Activated B cell treated with CpG ODN at 0.5 μM for 24 hours (primary cell): ENCODE data around the gene HTR7. TPM values are rescaled to one million over a fixed set of nuclear protein-coding genes. Genes with fewer than 3 reads are reported as not detected.

Experiments used
- ATAC-seq: fragments of 200-7000 bp; cut with Tn5 transposase; one replicate; pipeline ENCODE4 v1.10.0; 2021; ENCODE audit warnings: low read depth, mild to moderate bottlenecking, moderate library complexity
- CTCF ChIA-PET: fragments of 350-600 bp; sonication (Branson Sonifier 250); formaldehyde crosslinking; loops from one replicate; lab custom pipeline; 2021; ENCODE audit warnings: antibody characterized with exemption; lab: Charles Lee
- POLR2A ChIA-PET: fragments of 350-600 bp; sonication (Branson Sonifier 250); formaldehyde crosslinking; loops from one replicate; lab custom pipeline; 2021; ENCODE audit warnings: antibody characterized with exemption; lab: Charles Lee
- DNase-seq: peaks from one replicate; pipeline ENCODE4 v3.0.0; 2022
- H3K27ac Mint-ChIP-seq: one replicate; pipeline ENCODE4 v1.8.0; 2020; ENCODE audit warnings: mixed read lengths
- H3K27me3 Mint-ChIP-seq: one replicate; pipeline ENCODE4 v1.8.0; 2021; ENCODE audit warnings: mixed read lengths
- H3K36me3 Mint-ChIP-seq: one replicate; pipeline ENCODE4 v1.8.0; 2021; ENCODE audit warnings: low read depth, mixed read lengths
- H3K4me1 Mint-ChIP-seq: one replicate; pipeline ENCODE4 v1.8.0; 2021; ENCODE audit warnings: mixed read lengths
- H3K4me3 Mint-ChIP-seq: one replicate; pipeline ENCODE4 v1.8.0; 2020; ENCODE audit warnings: mild to moderate bottlenecking, mixed read lengths
- H3K9me3 Mint-ChIP-seq: one replicate; pipeline ENCODE4 v1.8.0; 2020; ENCODE audit warnings: mixed read lengths
- intact Hi-C: fragments of 100-400 bp; cut with micrococcal nuclease; formaldehyde crosslinking; loops from one replicate; pipeline ENCODE4 v1.15.1; 2024
- total RNA-seq: library from RNA; stranded (reverse); gene quantifications from 2 replicates; pipeline ENCODE4 v1.2.3, GENCODE V29; 2022
- TF ChIP-seq, protein P1 (sequence below): fragments of 200-600 bp; IDR thresholded peaks from one replicate; pipeline ENCODE4 v1.8.0; 2022; ENCODE audit warnings: antibody characterized with exemption, mild to moderate bottlenecking

HTR7 gene
- total RNA-seq, 1 donor from 2014 or later: not detected

DNA sequence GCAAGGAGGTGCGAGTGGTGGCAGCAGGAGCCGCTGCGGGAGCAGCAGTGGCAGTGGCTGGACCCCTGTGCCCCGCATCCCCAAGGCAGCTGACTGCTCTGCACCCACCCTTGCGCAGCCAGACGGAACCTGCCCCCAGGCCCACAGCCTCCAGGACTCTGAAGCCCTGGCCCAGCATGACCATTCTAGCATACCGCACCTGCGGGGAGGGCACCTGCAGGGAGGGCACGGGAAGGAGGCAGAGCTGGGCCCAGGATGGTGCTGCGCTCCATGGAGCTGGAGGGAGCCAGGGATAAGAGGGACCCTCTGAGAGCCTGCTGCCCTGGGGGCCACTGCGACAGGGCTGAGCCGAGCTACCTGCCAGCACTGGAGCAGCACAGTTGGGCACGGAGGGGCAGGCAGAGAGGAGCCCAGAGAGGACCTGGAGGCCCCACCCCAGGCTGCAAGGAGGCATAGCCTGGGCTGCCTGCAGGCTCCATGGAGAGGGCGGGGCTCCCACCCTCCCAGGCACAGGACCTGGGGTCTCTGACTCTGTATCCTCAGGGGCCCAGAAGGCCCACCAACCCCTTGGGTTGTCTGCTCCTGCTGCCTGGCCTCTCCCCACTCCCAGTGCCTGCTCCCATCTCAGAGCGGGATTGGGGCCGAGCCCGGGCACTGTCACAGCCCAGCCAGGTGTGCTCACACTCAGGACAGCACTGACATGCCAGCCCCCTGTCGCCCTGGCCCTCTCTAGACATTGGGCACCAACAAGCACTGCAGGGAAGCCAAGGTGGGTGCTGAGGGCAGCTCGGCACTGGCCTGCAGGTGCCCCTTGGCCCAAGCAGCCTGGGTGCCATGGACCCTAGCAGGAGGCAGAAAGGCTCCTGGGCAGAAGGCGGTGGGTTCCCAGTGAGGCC, 87.6 kb downstream of the HTR7 start:
- CTCF ChIA-PET: no interaction called here
- Mint-ChIP-seq H3K36me3 (no peaks in the 10 kb centered on the region), H3K27me3 (peaks cover 7% of the 10 kb centered on the region), H3K4me1 (no peaks in the 10 kb centered on the region), H3K9me3 (no peaks in the 10 kb centered on the region), H3K27ac (no peak overlapping the region), H3K4me3 (no peak overlapping the region)
- no peak for DNase-seq
- TF ChIP-seq, protein P1, sequence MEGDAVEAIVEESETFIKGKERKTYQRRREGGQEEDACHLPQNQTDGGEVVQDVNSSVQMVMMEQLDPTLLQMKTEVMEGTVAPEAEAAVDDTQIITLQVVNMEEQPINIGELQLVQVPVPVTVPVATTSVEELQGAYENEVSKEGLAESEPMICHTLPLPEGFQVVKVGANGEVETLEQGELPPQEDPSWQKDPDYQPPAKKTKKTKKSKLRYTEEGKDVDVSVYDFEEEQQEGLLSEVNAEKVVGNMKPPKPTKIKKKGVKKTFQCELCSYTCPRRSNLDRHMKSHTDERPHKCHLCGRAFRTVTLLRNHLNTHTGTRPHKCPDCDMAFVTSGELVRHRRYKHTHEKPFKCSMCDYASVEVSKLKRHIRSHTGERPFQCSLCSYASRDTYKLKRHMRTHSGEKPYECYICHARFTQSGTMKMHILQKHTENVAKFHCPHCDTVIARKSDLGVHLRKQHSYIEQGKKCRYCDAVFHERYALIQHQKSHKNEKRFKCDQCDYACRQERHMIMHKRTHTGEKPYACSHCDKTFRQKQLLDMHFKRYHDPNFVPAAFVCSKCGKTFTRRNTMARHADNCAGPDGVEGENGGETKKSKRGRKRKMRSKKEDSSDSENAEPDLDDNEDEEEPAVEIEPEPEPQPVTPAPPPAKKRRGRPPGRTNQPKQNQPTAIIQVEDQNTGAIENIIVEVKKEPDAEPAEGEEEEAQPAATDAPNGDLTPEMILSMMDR: no peak
- no peak for ATAC-seq
- intact Hi-C loops: no loop called here
- POLR2A ChIA-PET: no interaction called here

DNA sequence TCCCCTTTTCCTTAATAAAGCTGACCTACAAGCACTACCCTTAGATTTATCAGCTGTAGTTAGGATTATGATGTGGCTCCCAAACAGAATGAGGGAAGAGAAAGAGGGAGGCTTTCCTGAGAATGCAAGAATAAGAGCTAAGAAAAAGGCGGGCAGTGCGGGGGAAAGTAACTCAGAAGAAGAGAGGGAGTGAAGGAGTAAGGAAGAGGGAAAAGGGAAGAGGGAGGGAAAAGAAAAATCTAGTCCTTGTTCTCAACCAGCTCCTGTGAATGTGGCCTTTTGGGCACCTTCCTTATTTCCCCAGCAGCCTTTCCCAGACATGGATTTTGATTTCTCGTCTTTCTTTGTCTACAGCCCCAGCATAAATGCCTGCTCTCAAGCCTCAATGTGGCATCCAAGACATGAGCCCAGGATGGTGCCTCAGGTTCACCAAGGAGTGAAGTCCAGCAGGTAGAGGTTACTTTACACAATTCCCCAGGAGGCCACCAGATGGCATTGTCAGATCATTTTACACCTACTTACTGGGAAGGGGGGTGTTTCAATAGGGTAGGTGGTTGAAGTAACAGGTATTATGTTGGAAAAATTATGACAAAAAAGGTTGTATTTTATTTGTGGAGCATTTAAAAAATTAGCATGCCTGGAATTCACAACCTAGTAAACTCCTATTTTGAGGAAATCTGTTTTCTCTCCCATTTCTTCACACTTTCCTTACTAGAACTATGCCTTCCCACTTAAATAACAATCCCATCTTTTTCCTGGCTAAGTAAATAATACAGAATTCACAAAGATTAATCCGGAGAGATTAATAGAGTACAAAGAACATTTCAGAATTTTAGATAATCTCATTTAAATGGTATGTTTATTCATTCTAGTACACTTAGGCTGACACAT, 106.5 kb downstream of the HTR7 start:
- H3K4me1 Mint-ChIP-seq: peaks cover 5% of the 10 kb centered on the region
- TF ChIP-seq, protein P1: no peak
- ATAC-seq (peak; percentile 54), DNase-seq (no peak)
- H3K9me3 Mint-ChIP-seq: no peaks in the 10 kb centered on the region
- intact Hi-C loops: loop anchor here (1.0 to 2.0 kb wide), 5 partner anchors 112 to 958 kb away; partner anchors contain the start of gene RPP30
- H3K27me3 Mint-ChIP-seq: peaks cover 13% of the 10 kb centered on the region
- H3K36me3 Mint-ChIP-seq: no peaks in the 10 kb centered on the region
- POLR2A ChIA-PET: no interaction called here
- H3K4me3 Mint-ChIP-seq: no peak overlapping the region
- CTCF ChIA-PET: interaction anchor here (0.9 to 3.5 kb wide), 6 partner anchors 13 to 119 kb away, joined by 3 to 18 read pairs (median 3); no protein-coding TSS in a partner anchor
- H3K27ac Mint-ChIP-seq: no peak overlapping the region

DNA sequence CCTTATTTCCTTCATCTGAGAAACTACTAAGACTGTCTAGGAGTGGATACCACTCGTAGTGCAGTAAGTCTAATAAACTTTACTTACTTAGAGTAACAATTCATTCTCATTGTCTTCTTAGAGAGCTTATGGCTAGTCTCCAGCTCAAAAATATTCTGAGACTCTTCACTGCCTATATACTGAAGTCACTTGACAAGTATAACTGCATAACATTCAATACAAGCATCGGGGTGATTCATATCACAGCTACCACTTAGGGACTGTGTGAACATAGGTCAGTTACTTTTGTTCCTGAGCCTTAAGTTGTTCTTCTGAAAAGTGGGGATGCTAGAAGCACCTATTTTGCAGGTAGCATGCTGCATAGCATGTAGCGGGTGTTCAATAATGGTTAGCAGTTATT, 111.0 kb downstream of the HTR7 start:
- no peaks in the 10 kb centered on the region for H3K9me3 Mint-ChIP-seq
- TF ChIP-seq, protein P1: no peak
- H3K36me3 Mint-ChIP-seq: no peaks in the 10 kb centered on the region
- H3K27ac Mint-ChIP-seq: no peak overlapping the region
- ATAC-seq (no peak), DNase-seq (no peak)
- intact Hi-C loops: no loop called here
- H3K27me3 Mint-ChIP-seq: peaks cover 11% of the 10 kb centered on the region
- CTCF ChIA-PET: interaction anchor here (2.0 kb wide), 1 partner anchor 116 kb away, joined by 5 read pairs; no protein-coding TSS in a partner anchor
- POLR2A ChIA-PET: interaction anchor here (0.6 kb wide), 1 partner anchor 350 kb away, joined by 3 read pairs; no protein-coding TSS in a partner anchor
- H3K4me3 Mint-ChIP-seq: no peak overlapping the region
- peaks cover 5% of the 10 kb centered on the region for H3K4me1 Mint-ChIP-seq

DNA sequence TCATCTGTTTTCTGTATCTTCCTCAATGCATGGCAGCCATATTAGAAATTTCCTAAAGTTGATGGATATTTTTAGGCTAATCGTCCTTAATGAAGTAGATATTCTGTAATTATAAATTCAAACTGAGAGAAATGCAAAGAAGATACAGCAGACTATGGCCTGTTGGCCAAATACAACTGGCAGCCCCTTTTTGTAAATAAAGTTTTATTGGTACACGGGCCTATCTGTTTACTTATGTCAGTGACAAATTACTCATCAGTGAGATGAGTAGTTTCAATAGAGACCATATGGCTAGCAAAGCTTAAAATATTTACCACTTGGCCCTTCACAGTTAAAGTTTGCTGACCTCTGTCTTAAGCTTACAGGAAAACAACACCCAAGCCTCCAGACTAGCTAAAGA, 112.3 kb downstream of the HTR7 start:
- Mint-ChIP-seq H3K27ac (no peak overlapping the region), H3K9me3 (no peaks in the 10 kb centered on the region), H3K27me3 (peaks cover 11% of the 10 kb centered on the region), H3K4me3 (no peak overlapping the region), H3K36me3 (no peaks in the 10 kb centered on the region), H3K4me1 (peaks cover 5% of the 10 kb centered on the region)
- intact Hi-C loops: no loop called here
- ChIA-PET POLR2A (no interaction called here), CTCF (interaction anchor here (1.7 kb wide), 1 partner anchor 11 kb away, joined by 4 read pairs; no protein-coding TSS in a partner anchor)
- TF ChIP-seq, protein P1: no peak
- no peak for DNase-seq
- no peak for ATAC-seq
